Measurements from ENCODE around the gene CHRNE. TPM values are rescaled to one million over a fixed set of nuclear protein-coding genes. Genes with fewer than 3 reads are reported as not detected.
A peak's percentile ranks its signal among the peaks of the same experiment; 100 is the strongest.

Gene CHRNE
- total RNA-seq (2021; fragmentation: NEBNext Ultra II Directional; extraction: Animal tissue kit (Norgen Biotek cat#: 25700)) (0.15 and 0.40 TPM in 2 replicates), polyA plus RNA-seq (2011; rRNA removed) (0.33 and 0.63 TPM in 2 replicates), polyA minus RNA-seq (2011; rRNA and poly(A)+ RNA removed) (0.32 and 0.35 TPM in 2 replicates)
- polyA plus RNA-seq (2011; cell fraction: cytosol; rRNA removed), result 0.27 TPM
- 0.71 TPM for polyA plus RNA-seq (2011; cell fraction: nucleus; rRNA removed)
- 0.25 to 0.61 TPM (median 0.35 TPM) in 4 replicates for polyA plus RNA-seq (2012, experiment 1 of 2)
- 0.31 TPM for polyA plus RNA-seq (2012, experiment 2 of 2)
- 0.14 TPM for polyA plus RNA-seq (2013, experiment 1 of 2)
- polyA plus RNA-seq (2013, experiment 2 of 2), result 0.17 TPM
- 0.66 TPM for polyA minus RNA-seq (2011; cell fraction: cytosol; rRNA and poly(A)+ RNA removed)
- polyA minus RNA-seq (2011; cell fraction: nucleus; rRNA and poly(A)+ RNA removed), result 0.50 TPM
- long read RNA-seq, experiment 1, partial matches to known transcripts, result 0 of 1 reads
- long read RNA-seq, experiment 1, other reads (novel, unspliced or antisense), result 1 of 1 reads
- long read RNA-seq, experiment 2, partial matches to known transcripts, result 0 of 1 reads
- long read RNA-seq, experiment 2, other reads (novel, unspliced or antisense), result 1 of 1 reads

- no peaks in the 10 kb centered on the region for H3K79me1 ChIP-seq (ENCODE audit: low read depth, low read length)
- no peak within 1 kb of the TSS for H3K27ac ChIP-seq (ENCODE audit: low read depth, low read length)
- no peak within 1 kb of the TSS for H3K18ac ChIP-seq (ENCODE audit: extremely low read depth, low read length)
- no peak within 1 kb of the TSS for H2BK5ac ChIP-seq (ENCODE audit: low read depth, low read length)
- no peak within 1 kb of the TSS for H4K91ac ChIP-seq (replicated peaks; ENCODE audit: insufficient read length, low read length)
- no peak within 1 kb of the TSS for H3K4me3 ChIP-seq (ENCODE audit: extremely low read depth in 1 of 4, insufficient read depth in 2 of 4, low read depth in 3 of 4, low read length in 4 of 4)
- peak; percentile 99 for FAIRE-seq
- no peak within 1 kb of the TSS for H2BK12ac ChIP-seq (ENCODE audit: low read depth, low read length)
- H3K4me1 ChIP-seq (replicated peaks in 1 of 4; ENCODE audit: control insufficient read depth in 3 of 4, insufficient read depth in 4 of 4, low read length in 3 of 4), result peaks cover 3 to 14% (median 4%) of the 10 kb centered on the region in 4 experiments; a peak in 6 of 7 replicates
- H3K14ac ChIP-seq (ENCODE audit: insufficient read length), result no peak within 1 kb of the TSS
- no peak within 1 kb of the TSS for H4K5ac ChIP-seq (ENCODE audit: insufficient read length, low read depth, low read length)
- no peak within 1 kb of the TSS for H2AFZ ChIP-seq (ENCODE audit: low read length)
- WGBS, 2 experiments (ENCODE audit: extremely low coverage in 1 of 2, insufficient coverage in 1 of 2, insufficient read length in 1 of 2, insufficient replicate concordance in 2 of 2, low coverage in 1 of 2, low lambda C conversion rate in 2 of 2, missing lambda C conversion rate in 1 of 2), result 45% methylated on average over 9 of the region's 10 CpGs; no CpG with 5 or more reads in 1 of the 2 experiments
- no peak within 1 kb of the TSS for H2BK20ac ChIP-seq (ENCODE audit: low read length)
- DNase-seq (ENCODE audit: low read depth in 1 of 2, low spot score in 2 of 2), result peak in 1 of 2 experiments; percentile 91
- H3K23me2 ChIP-seq (ENCODE audit: low read depth, low read length), result peaks cover 3% of the 10 kb centered on the region; the same call in 1 of the 2 replicates
- no peak within 1 kb of the TSS for H2BK120ac ChIP-seq (replicated peaks; ENCODE audit: low read depth, low read length)
- no peaks in the 10 kb centered on the region for H3K36me3 ChIP-seq (ENCODE audit: control insufficient read depth in 2 of 4, insufficient read depth in 4 of 4, low read length in 3 of 4)
- CTCF ChIA-PET (ENCODE audit: partially characterized antibody), result interaction anchor here (0.7 to 4.4 kb wide), 21 partner anchors 9 to 1450 kb away, joined by 3 to 23 read pairs (median 3); partner anchors contain the start of genes CAMTA2, ENO3 and SLC25A11
- H3K27me3 ChIP-seq (replicated peaks in 1 of 4; ENCODE audit: control insufficient read depth in 3 of 4, extremely low read depth in 1 of 4, insufficient read depth in 3 of 4, low read length in 3 of 4), result 0 out of 7 replicates have a peak, but pooled peaks cover 0 to 2% (median 0%) of the 10 kb centered on the region in 4 experiments
- POLR2A ChIA-PET (ENCODE audit: partially characterized antibody), result interaction anchor here (0.8 to 6.4 kb wide), 3 partner anchors 34 to 195 kb away, joined by 3 to 49 read pairs (median 6); partner anchors contain the start of genes RNF167 and SLC25A11
- H3K9ac ChIP-seq (replicated peaks in 1 of 4; ENCODE audit: extremely low read depth in 1 of 4, low read depth in 3 of 4, low read length in 3 of 4), result no peak within 1 kb of the TSS; a peak in 1 of 7 replicates
- no peaks in the 10 kb centered on the region for H3K79me2 ChIP-seq (ENCODE audit: control insufficient read depth in 1 of 2, insufficient read depth in 2 of 2, low read length in 2 of 2)
- H2AK5ac ChIP-seq (ENCODE audit: low read depth, low read length), result no peak within 1 kb of the TSS
- H3K4me2 ChIP-seq (ENCODE audit: insufficient read depth in 1 of 2, low read depth in 2 of 2, low read length in 2 of 2), result peak within 1 kb of the TSS in 1 of 2 experiments; percentile 51; a peak in 1 of 4 replicates
- H3K23ac ChIP-seq (ENCODE audit: insufficient read length), result no peak within 1 kb of the TSS
- H2BK15ac ChIP-seq (ENCODE audit: low read length), result no peak within 1 kb of the TSS; the same call in 1 of the 2 replicates
- no peak within 1 kb of the TSS for H3K56ac ChIP-seq (replicated peaks; ENCODE audit: insufficient read length, low read depth, low read length)
- no peak within 1 kb of the TSS for H3K4ac ChIP-seq (replicated peaks; ENCODE audit: insufficient read length, low read depth, low read length)
- H3K9me3 ChIP-seq (ENCODE audit: insufficient read depth in 2 of 2, low read depth in 1 of 2, low read length in 1 of 2), result no peaks in the 10 kb centered on the region
- H4K8ac ChIP-seq (ENCODE audit: extremely low read depth, insufficient read depth, low read length), result no peak within 1 kb of the TSS; the same call in 1 of the 2 replicates
- no peaks in the 10 kb centered on the region for H4K20me1 ChIP-seq (replicated peaks in 1 of 2; ENCODE audit: control insufficient read depth in 1 of 2, insufficient read depth in 2 of 2, low read length in 2 of 2)
- no peak for TF ChIP-seq SIN3A (conservative IDR thresholded peaks at IDR 0.05 in 1 of 2, IDR thresholded peaks at IDR 0.05 in 1 of 2; ENCODE audit: low read depth in 1 of 2, low read length in 2 of 2)
- no peak for TF ChIP-seq CEBPB (IDR thresholded peaks at IDR 0.05; ENCODE audit: low read depth, low read length)
- TF ChIP-seq SUZ12 (IDR thresholded peaks at IDR 0.05; ENCODE audit: low read length), result no peak
- TF ChIP-seq TEAD4 (IDR thresholded peaks at IDR 0.05; ENCODE audit: low read depth, low read length), result no peak
- no peak for TF ChIP-seq EZH2 (IDR thresholded peaks at IDR 0.05; ENCODE audit: low read depth, low read length, severe bottlenecking)
- no peak for TF ChIP-seq ATF2 (IDR thresholded peaks at IDR 0.05; ENCODE audit: low read length)
- TF ChIP-seq JUN (IDR thresholded peaks at IDR 0.05; ENCODE audit: low read depth, low read length), result no peak
Measured at GRCh38 chr17:4903051-4903818, at the start of gene CHRNE. Gene CHRNE, minus strand, starts transcription at chr17:4903098. Its CDS starts 35 bp downstream, at chr17:4903063.

Data from H1 (cell line).